Measurements from ENCODE around the gene FASTK.

The FASTK gene, protein sequence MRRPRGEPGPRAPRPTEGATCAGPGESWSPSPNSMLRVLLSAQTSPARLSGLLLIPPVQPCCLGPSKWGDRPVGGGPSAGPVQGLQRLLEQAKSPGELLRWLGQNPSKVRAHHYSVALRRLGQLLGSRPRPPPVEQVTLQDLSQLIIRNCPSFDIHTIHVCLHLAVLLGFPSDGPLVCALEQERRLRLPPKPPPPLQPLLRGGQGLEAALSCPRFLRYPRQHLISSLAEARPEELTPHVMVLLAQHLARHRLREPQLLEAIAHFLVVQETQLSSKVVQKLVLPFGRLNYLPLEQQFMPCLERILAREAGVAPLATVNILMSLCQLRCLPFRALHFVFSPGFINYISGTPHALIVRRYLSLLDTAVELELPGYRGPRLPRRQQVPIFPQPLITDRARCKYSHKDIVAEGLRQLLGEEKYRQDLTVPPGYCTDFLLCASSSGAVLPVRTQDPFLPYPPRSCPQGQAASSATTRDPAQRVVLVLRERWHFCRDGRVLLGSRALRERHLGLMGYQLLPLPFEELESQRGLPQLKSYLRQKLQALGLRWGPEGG

DNA sequence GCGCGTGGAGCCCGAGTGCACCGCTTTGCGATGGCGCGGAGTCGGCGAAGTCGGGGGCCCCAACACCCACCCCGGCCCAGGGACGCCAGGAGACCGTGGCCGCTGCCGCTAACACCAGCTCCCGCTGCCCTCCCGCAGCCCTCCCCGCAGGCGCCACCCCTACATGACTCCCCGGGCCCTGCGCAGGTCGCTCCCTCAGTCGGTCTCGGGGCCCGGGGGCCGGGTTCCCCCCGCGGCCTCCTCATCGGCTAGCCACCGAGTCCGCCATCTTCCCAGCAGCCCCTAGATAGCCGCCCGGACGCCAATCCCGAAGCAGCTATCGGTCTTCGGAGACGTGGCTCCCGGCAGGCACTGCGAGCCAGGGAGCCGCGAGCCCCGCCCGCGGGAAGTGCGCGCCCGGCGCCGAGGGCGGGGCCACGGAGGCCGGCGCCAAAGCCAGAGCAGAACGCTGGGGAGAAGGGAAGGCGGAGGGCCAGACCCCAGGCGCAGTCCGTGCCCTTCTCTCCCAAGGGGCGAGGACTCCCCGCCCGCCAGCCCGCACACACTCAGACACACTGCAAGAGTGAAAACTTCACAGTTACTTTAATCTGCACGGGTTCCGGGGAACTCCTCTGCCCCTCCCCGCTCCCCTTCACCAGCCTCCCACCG lies at the start of gene FASTK:
TSS of gene FASTK (minus strand) at position 288 of the 648 bp plus-strand sequence. CDS start at position 245, 43 bp downstream.
- DNase-seq, result peak; percentile 84

DNA sequence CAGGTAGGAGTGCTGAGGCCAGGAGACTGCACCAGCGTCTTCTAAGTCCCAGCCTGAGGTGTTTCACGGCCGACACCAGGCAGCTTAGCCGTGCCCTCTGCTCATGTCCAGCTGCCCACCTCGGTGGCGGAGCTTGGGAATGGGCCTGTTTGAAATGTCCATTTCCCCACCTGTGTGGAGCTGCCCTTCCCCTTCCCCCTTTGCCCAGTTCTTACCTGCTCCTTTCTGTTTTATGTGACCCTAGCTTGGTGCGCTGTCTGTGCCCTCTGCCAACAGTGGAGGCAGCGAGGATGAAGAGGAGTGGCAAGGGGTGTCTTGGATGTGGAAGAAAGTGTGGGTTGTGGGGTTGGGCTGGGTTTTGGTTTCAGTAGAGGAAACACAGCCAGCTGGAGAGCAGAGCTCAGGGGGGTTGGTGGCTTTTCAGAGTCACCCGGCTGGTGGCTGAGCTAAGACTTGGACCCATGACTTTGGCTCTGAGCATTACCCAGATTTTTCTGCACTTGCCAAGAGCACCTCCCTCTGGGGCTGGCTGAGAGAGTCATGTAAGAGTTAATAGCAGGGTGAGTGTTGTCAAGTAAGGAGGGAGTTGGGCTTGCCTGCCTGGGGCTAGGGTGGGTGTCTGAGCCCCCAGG lies 49.5 kb upstream of the FASTK start:
- DNase-seq, result no peak

DNA sequence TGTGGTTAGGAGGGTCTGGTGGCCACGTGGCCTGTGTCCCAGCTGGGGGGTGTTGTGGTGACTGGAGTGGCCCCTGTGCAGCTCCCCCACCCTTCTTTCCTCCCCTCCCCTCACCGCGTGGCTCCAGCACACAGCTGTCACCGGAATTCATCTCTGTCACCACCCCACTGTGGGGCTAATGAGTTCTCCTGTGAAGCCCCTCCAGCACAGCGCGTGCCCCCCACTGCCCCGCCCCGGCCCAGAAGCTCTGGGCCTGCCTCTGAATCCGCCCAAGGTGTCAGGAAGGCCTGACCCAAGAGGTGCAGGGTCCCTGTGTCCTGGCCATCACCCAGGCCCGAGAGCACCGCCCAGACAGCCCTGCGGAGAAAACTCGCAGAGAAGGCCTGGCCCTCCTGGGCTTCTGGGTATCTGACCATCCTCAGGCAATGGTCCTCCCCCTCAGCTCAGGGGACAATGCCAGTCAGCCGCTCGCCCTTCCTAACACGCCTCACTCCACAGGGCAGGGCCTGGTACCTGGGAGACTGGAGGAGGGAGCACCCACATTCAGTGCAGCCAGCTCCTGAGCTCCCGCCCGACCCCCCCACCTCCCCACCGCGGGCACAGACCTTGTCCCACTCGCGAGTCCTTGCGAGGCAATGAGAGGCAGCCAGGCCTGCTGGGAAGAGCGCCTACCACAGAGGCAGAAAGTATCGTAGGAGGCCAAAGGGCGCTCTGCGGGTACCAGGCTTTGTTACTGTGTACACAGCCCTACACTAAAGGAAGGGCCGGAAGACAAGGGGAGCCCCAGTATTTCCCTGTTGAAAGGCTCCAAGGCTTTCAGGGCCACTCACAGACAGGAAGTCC lies 48.7 kb upstream of the FASTK start:
- no peak for DNase-seq

DNA sequence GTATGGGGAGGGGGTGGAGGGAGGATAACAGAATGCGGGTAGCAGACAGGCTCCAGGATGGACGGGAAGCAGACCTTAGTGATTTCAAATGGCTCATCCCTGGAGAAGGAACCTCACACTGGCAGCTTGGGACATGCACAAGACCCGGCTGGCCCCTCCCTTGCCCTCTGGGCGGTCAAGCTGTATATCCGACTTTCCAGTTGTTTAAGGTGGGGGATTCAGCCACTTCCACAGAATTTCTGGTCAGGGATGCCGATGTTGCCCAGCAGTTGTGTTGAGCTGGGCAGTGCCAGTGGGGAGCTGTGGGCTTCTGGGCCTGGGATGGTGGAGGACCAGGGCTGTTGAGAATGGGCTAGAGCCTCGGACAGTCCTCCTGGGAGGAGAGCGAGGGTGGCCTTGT lies 48.1 kb upstream of the FASTK start:
- DNase-seq, result no peak

DNA sequence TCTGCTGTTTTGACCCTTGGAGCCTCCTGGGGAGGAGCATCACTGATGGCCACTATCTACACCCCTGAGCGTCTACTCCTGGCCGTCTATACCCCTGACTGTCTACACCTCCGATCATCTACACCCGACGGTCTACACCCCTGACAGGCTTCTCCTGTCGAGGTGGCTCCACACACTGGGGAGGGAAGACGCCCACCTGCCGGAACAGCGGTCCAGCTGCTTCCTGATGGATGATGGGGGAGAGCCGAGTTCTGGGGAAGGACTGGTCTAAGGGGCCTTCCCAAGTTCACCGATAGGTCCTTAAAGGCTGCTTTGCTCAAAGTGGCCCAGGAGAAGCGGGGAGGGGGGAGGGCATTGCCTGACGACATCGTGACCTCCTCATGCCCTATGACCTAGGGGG lies 47.5 kb upstream of the FASTK start:
- DNase-seq, result no peak

DNA sequence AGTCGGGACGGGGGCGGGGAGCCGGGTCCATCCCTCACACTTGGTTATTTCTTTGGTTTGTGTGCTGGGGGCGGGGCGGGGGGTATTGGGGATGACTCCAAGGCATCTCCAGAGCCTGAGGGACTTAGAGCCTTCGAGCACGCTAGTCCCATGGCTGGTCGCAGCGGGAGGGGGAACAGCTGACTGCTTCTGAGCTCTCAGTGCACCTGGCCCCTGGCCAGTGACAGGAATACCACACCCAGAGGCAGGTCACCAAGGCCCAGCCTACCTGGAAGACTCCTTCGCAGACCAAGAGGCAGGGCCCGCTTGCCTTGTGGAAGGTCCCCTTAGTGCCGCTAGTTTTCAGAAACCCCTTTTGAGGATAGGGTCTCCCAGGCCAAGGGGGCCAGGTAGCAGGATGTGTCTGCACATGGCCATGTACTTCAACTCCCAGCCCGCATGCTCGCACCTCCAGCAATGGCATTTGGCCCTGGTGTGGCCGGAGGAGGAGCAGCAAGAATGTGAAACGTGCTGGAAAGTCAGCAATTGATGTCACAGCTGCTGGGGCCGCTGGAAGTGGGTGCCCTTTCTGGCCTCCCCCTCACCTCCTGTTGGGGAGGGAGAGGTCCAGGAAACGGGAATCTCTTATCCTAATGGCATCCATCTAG lies 46.0 kb upstream of the FASTK start:
- no peak for DNase-seq

DNA sequence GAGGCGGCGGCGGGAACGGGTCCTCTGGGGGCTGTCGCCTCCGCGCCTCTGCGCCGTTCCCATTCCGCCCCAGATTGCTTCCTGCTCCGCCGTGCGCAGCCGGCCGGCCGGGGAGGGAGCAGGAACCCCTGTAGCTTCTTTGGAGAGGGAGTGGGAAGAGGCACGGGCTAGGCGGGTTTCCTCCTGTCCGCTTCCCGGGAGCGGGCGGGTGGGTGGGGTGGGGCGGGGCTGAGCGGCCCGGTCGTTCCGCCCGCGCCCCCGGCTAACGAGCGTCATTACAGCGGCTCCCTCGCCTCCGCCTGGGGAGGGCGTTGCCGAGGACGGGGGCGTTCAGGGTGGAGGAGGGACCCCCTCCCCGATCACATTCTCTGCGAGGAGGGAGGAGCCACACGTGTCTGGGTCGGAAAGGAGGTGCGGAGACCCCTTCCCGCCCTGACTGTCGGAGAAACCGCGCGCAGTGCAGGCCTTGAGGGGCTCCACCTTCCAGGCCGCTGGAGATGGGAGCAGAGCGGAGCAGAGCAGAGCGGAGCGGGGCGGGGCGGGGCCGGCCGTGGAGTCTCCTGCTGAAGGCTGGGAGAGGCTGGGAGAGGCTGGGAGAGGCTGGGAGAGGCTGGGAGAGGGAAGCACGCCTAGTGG lies 45.4 kb upstream of the FASTK start:
- no peak for DNase-seq

DNA sequence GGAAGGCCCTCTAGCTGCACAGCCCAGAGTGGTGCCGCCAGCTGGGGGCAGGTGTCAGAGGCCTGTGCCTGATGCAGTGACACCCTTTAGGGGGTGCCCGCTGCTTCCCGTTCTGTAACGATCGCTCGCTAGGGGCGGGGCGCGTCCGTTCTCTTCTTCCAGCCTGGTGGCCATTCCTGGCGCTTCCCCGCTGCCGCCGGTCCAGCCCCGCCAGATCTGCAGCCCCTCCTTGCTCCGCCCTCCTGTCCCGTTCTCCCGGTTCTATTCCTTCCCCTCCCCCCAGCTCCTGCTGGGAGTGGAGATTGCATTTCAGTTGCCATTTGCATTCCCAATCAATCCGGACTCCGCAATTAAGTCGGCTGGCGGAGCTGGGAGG lies 44.8 kb upstream of the FASTK start:
- DNase-seq, result no peak

DNA sequence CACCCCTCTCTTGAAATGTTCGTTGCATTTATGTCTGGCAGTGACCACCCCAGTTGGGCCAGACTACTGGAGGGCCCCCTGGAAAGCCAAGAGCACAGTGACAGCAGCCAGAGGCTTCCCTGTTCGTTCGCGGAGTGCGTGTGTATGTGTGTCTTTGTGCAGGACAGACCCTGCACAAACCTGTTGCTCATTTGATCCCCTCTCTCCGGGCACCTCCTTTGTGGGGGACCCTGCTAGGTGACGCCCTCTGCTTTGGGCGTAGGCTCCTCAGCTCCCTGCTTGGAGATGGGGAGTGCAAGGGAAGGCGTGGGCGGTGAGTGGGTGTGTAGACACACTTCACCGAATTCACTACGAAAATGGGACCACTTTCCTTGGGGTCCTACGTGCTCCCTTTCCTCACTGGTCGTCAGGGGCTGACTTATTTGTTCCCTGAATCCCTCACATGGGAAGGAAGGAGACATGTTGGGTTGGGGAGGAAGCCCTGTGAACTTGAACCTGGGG lies 44.3 kb upstream of the FASTK start:
- DNase-seq, result no peak

DNA sequence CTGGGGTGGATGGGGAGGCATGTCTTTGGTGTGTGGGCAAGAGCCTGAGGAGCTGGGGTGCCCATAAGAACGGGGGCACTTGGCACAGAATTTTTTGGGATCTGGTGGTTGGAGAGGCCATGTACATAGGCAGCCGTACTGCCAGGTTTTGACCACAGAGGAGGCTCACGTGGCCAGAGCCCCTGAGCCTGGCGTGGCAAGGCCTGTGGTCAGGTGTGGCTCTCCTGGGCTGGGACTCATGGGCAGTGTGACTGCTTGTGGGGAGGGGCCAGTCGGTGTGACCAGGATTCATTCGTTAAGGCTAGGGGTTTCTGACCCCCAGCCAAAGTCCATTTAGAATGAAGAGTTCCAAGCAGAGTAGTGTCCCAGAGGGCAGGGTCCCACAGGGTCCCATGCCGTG lies 43.9 kb upstream of the FASTK start:
- DNase-seq, result no peak

DNA sequence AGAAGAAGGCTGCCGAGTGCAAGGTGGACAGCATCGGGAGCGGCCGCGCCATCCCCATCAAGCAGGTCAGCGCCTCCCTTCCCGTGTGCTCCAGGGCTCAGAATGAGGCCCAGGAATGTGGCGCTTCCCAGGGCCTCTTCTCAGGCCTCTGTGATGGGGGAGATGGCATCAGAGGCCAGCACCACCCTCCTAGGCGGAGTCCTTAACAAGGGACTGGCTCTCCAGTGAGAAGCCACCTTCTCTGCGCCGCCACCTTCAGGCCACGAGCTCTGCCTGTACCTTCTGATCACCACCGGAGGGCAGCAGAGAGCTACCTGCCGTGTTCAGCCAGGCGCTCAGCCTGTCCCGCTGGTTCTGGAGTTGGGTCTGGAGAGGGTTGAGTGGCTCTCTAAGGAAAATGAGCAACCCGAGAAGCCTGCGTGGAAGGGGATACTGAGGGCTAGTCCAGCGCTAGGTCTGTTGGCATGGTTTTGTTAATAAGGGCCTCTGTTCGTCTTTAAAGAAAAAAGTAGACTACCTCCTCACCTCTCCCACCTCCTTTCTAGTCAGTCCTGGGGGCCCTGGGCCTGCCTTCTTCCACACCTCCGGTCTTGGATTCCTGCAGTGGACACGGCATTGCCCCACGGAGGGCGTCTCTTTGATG lies 43.3 kb upstream of the FASTK start:
- DNase-seq, result peak; percentile 82

DNA sequence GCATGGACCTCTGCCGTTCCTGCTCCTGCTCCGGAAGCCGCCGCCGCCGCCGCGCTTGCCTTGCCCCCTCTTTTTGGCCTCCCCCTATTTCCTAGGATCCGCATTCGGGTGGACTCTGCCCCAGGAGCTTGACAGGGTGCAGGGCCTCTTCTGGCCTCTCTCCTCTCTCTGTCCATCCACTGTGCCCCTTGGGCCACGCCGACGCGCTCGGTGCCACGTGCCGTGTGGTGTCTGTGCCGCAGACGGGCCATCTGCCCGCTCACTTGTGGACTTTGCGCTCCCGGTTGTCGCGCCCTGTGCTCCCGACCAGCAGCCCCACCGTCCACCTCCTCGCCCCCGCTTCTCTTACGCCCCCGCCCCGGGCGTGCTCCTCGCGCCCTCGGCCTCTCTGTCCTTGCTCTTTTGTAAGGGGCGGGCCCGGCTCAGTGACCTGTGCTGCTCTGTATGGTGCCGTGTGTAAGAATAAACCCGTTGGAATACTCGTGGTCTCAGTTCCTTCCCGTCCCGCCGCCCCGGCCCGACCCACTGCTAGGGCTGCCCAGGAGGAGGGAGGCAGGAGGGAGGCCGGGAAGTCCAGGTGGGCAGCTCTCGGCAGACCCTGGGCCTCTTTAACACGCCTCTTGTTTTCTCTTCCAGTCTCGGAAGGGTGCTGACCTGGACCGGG lies 42.7 kb upstream of the FASTK start:
- DNase-seq, result no peak

DNA sequence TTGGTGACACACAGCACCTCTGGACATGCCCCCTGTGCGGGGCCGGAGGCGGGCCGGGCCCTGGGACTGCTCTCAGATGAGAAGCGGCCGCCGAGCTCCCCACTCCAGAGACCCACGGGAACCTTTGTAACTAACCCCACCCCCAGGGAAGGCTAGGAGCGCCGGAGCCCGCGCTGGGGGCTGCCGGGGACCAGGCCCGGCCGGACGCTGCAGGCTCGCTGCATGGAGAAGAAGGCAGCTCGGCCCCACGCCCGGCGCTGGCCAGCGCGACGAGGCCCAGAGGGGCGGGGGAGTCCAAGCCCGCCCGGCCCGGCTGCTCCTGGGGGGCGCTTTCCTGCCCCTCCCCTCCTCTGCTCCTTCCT lies 42.2 kb upstream of the FASTK start:
- DNase-seq, result no peak

DNA sequence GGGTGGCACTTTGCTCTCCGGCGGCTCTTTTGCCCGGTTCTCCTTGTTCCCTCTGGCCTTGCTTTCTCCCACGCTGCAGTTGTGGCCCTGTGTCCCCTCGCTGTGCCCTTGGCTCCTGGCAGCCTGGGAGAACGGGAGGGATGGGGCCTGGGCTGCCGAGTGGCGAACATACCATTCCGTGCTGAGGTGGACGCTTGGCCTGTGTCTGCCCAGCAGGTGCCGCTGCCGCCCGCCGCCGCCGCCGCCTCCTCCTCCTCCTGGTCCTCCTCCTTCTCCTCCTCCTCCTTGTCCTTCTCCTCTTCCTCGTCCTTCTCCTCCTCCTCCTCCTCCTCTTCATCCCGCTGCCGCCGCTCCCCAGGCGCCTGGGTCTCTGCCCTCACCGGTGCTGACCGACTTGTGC lies 41.7 kb upstream of the FASTK start:
- no peak for DNase-seq

DNA sequence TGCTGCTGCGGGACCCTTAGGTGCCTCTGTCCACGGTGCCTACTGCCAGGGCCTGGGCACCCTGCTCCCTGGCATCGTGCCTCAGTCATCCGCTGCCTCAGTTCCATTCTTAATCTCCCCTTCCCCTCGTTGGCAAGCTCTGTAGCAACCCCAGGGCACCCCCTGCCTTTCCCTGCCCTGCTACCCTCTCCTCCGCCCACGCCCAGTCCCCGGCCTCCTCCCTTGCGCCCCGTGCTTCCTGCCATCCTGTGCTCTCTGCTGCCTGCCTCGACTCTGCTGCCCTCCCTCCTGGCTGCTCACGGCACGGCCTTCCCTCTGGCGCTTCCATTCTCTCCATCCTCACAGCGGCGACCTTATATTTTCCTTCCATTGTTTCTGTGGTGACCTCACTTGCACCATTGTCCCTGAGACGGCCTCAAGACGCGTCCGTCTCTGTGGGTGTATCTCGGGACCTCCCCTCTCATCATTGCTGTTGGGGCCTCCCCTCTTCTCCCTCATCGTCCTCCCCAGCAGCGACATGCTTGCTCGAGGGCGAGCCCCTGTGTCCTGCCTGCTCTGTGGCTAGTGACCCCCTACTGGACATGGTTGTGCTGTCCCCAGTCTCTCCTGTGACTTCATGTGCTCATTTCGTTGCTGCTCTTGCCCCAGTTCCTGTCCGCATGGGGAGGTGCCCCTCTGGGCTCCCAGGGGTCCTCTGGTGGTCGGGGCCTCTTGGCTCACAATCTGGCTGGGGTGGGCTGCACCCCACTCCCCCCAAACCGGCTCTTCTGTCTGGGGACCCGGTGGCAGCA lies 41.0 kb upstream of the FASTK start:
- no peak for DNase-seq

DNA sequence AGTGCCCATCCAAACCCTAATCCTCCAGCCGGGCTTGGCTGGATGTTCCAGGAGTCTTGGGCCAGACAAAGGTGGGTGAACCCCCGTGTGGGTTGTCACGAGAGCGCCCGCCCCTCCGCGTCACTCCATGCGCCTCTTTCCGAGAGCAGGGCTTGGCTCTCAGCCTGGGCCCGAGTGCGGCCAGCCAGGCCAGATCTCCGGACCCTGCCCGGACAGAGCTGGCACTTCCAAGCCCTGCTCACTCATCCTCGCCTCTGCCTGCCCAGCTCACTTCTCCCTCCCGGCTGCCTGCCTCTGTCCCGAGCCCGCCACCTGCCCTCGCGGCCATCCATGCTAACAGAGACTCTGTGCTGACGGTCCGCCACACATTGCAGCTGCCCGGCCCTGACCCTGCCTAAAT lies 40.3 kb upstream of the FASTK start:
- DNase-seq, result no peak

DNA sequence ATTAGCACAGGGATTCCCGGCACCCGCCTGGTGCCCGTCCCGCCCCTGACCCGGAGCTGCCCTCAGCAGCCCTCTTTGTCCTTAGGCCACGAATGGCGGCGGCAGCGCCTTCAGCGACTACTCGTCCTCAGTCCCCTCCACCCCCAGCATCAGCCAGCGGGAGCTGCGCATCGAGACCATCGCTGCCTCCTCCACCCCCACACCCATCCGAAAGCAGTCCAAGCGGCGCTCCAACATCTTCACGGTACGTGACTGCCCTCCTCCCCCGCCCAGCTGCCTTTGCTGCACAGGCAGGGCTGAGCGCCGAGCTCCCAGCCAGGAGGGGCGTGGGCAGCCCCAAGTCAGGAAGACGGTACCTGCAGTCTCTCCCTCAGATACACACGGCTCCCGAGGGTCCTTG lies 39.3 kb upstream of the FASTK start:
- no peak for DNase-seq

DNA sequence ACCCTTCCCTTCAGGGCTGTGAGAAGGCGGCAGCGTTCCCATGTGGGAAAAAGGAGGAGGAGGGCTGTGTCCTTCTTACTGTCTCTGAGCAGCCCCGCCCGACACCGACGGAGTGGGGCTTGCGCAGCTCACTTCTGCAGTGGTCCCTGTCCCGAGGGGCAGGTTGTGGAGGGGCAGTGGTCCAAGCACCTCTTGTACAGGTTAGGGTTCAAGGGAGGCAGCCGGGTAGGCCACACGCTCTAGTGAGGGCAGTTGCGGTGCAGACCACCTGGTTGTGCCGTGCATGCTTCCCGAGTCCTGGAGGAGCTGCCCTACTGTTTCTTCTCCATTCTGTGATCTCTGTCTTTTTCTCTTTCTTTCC lies 38.4 kb upstream of the FASTK start:
- no peak for DNase-seq

DNA sequence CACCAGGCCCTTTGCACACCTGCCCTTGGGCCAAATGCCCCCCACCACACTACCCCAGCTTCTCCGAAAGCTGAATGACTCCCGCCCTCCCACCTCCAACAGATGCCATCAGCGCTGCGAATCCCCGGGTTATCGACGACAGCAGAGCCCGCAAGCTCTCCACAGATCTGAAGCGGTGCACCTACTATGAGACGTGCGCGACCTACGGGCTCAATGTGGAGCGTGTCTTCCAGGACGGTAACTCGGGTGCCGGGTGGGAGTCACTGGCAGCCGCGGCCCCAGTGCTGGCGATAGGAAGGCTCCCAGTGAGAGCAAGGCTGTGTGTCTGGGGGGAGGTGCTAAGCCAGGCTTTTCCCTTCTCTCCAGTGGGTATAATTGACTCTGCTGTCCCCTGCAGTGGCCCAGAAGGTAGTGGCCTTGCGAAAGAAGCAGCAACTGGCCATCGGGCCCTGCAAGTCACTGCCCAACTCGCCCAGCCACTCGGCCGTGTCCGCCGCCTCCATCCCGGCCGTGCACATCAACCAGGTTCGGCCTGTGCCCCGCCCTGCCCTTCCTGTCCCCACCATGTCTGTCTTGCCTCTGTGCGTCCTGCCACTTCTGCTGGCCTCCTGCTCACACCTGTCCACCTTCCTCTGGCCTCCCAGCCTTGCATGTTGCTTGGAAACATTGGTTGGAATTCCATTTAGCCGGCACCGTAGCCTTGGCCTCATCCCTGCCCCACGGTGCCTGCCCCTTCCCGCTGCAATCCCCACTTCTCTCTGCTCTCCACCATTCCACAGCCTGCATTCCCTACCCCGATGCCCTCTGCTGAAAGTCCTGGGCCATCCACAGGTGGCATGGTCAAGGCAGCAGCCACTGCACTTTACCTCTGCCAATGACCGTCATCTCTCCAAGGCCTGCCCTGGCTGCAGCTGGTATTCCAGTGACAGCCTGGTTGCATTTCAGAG lies 37.8 kb upstream of the FASTK start:
- DNase-seq, result no peak
